Lung microvascular endothelial cell (primary cell): ENCODE results near the gene FGF11. TPM values are rescaled to one million over a fixed set of nuclear protein-coding genes. Genes with fewer than 3 reads are reported as not detected.
"Not testable (repeated sequence)": the region's sequence is repeated elsewhere in the genome, so short reads cannot be mapped to it uniquely, and the experiment has no call there.

Experiments used
- DNase-seq, 2 donors: peaks; one replicate each; pipeline versions ENCODE4 v3.0.0 to v3.0.0-alpha.2; 2010; ENCODE audit warnings: low read depth in 2 of 2
- total RNA-seq: library from RNA; depleted of rRNA; stranded (reverse); fragments of >200 nt; gene quantifications from 2 replicates; pipeline ENCODE4 v1.2.1, GENCODE V29; 2014

The FGF11 gene
- total RNA-seq, 1 donor from 2014 or later: 0.20 TPM

DNA sequence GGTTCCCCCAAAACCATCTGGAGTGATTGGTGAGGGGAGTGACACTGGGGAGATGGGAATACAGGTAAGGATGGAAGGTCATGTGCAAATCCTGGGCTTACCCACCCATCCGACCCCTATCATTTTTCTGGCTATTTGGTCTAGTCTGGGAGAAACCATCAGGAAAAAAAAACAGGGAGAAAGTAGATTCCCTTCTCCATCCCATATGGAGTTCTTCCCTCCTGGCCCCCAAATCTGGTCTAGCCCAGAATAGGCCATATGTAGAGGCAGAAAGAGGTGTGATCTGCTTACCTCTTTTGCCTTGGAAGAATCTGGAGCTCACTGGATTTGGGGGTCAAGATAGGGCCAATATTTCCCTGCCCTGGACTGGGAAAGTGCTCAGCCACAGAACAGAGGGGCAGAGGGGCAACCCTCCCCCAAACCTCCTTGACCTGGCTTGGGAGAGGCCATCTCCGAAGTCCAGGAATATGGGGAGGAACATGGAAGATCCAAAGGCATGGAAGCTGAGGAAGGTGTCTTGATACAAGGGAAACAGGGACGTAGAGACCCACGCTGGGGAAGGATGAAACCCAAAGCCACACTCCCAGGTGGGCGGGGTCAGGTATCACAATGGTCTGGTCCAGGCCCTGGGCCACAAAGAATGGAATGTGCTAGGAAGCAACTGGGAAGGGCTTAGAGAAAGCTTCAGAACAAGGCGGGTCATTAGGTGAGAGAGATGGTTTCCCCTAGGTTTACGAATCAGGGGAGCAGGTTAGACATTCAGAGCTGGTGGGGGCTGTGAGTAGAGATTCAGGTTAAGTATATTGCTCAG lies 21.7 kb downstream of the FGF11 start:
- no peak for DNase-seq

DNA sequence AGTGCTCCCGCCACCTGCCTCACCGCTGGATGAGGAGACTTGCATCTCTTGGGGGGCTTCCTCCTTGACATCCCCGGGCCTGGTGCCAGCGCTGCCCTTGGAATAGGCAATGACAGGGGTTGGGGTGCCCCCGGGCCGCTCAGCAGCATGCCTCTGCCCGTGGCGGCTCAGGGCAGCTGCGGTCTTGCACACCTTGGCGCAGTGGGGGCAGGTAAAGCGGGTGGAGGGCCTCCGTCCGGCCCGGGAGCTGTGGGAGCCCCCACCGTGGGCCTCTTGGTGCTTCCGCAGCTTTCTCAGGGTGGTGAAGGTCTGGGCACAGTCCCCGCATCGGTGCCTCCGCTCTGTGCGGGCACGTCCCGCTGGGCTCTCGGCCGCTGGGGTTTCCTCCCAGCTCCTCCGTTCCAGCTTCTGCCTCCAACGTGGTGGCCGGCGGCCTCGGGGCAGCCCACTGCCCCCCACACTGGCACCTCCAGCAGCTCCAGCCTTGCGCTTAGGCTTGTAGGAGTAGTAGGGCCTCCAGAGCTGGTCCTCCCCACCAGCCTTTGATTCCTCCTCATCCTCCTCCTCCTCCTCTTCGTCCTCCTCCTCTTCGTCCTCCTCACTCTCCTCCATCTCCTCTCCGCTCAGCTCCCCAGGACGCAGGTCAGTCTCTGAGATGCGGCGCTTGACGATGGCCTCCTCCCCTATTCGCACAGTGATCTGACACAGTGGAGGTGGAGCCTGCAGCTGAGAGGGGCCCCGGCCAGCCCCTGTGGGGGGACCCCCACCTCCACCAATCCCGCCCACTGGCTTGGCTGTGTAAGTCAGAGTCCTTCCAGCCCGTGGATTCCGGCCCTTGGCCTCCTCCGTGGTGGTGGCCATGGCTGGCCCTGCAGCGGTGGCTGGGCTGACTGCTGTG lies 23.4 kb downstream of the FGF11 start:
- DNase-seq: no peak

DNA sequence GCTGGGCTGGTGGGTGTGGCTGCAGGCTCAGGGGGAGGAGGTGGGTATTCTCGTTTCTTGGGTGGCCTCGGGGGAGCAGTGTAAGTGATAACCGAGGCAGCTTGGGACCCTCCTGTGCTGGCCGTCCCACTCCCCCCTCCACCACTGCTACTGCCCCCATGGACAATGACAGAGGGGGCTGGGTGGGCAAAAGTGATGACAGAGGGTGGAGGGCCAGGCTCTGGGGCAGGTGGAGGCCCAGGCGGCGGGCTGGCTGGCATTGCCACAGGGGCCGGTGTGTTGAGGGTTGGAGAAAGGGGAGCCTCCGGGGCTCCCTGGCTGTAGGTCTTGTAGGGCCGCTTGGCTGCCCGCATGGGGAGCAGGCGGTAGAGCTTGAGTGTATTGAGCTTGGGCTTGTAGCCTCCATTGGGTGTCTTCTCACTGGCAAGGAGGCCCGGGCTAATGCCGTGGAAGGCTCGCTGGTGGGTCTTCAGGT lies 24.1 kb downstream of the FGF11 start:
- DNase-seq: no peak

DNA sequence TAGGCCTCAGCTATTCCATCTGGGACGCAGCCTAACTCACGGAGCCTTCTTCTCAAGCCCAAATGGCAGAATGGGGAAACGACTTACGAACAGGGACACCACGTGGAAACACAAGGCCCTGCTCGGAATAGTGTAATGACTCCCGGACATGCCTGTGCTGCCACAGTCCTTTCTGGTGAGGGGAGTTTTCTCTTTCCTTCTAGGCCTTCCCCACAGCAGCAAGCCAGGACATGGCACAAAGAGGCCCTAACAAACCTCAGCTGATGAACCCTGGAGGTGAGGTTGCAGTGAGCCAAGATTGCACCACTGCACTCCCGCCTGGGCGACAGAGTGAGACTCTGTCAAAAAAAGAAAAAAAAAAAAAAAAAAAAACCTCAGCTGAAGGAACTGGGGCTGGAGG lies 24.8 kb downstream of the FGF11 start:
- DNase-seq: no peak

DNA sequence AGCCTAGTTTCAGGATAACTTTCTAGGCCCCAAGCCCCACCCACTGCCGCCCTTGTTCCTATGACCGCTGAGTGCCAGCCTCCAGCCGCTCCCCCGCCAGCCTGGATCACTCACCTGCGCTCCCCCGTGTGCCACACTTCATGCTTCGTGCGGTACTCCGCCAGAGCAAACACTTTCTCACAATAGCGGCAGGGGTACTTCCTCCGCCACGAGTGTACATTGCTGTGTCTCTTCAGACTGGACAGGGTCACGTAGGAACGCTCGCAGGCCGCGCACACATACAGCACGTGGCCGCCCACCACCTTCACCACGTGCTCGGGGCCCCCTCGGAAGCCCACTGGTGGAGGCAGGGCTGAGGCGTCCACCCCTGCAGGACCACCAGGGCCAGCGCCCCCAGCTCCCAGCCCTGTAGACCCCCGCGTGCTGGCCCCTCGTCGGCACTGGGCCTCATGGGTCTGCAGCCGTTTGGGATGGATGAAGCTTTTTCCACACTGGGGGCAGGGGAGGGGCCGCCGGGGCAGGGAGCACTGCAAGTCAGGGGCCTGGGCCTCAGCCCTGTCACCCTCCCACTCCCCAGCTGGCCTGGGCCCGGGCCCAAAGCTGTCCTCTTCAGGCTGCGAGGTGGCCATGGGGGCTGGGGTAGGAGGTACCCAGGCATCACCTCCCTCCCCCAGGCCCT lies 26.4 kb downstream of the FGF11 start:
- DNase-seq: no peak

DNA sequence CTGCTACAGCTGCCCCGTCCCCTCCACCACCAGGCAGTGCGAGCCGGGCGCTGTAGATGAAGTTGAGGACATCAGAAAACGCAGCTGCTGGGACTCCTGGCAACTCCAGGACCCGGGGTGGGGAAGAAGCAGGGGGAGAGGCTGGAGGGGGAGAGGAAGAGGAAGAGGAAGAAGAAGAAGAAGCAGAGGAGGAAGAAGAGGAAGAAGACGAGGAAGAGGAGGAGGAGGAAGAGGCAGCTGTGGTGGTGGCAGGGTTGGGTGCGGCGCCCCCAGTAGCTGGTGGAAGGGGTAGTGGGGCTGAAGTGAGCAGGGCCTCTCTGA lies 27.0 kb downstream of the FGF11 start:
- no peak for DNase-seq

DNA sequence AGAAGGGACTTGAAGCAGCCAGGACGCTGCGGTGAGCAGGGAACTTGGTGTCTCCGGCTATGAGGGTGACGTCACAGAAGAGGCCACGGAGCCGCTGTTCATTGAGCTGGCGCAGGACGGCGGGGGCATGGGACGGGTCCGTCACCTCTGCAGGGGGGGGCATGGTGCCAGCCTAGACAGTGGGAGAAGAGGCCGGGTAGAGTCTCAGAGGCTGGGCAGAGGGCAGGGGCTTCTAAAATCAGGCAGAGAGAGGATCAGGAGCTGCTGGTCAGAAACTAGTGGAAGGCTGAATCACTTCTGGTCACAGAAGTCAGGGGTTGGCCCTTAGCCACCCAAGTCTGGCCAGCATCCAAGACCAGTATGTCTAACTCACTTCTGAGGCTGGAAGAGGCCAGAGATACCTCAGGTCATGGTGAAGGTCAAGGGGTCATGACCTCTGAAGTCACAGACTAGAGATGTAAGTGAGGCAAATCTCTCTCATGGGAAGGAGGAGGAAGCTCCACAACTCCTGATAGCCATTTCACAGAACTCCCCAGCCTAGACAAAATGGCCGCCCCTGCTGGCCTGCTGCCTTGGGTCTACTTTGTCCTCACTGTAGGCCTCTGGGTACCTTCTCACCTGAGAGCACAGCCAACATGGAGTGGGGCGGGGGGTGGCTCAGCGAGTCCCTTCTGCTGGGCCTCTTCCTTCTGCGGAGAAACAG lies 27.5 kb downstream of the FGF11 start:
- DNase-seq: peak; percentile 43 to 82

DNA sequence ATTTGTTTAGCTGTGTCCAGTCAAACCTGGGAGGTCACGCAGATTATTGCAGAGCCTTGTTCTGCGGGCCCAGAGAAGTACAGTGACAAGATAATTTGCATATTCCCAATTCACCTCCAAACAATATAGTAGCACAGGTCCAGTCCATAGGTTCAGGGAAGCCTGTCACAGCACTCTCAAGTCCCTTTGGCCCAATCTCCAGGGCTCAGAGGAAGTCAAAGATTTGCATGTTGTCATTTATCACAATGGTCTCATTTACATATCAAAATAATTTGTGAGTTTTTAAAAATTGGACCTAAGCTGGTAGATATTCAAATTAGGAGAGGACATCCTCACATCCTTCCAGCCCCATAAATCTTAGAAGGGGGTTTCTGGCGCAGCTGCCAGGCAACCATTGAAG lies 28.2 kb downstream of the FGF11 start:
- DNase-seq: no peak

DNA sequence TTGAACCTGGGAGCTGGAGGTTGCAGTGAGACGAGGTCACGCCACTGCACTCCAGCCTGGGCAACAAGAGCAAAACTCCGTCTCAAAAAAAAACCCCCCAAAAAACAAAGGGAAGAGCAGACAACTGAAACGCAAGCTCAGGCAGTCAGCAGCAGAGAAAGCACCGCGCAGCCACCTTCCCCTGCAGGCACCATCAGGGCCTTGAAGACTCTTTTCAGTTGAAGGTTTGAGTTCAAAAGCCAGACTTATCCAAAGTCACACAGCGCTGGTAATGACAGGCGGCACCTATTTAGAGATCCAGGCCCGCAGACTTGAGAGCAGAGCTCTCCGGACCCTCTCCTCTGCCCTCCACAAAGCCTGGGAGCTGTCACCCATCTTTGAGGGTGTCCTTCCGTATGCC lies 29.0 kb downstream of the FGF11 start:
- DNase-seq: no peak

DNA sequence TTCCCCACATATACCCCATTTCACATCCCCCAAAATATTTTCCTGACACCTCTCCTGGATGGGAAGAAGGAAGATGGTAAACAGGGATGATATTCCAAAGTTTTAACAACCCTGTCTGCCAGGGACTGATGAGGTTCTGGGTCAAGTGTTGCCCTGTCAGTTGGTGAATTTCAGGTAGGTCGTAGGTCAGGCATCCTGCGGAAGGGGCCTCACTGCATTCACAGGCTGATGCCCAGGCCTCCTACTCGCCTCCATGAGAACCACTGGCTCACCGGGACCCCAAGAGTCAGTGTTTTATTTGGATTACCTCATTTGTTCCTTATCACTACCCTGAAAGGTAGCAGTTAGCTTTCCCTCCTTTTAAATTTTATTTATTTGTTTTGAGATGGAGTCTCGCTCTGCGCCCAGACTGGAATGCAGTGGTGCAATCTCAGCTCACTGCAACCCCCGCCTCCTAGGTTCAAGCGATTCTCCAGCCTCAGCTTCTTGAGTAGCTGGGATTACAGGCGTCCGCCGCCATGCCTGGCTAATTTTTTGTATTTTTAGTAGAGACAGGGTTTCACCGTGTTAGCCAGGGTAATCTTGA lies 29.6 kb downstream of the FGF11 start:
- no peak for DNase-seq

DNA sequence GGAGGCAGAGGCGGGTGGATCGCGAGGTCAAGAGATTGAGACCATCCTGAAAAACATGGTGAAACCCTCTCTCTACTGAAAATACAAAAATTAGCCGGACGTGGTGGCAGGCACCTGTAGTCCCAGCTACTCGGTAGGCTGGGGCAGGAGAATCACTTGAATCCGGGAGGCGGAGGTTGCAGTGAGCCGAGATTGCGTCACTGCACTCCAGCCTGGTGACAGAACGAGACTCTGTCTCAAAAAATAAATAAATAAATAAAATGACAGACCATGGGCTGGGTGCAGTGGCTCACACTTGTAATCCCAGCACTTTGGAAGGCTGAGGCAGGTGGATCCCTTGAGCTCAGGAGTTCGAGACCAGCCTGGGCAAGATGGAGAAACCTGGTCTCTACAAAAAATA lies 30.5 kb downstream of the FGF11 start:
- DNase-seq: not testable (repeated sequence)

DNA sequence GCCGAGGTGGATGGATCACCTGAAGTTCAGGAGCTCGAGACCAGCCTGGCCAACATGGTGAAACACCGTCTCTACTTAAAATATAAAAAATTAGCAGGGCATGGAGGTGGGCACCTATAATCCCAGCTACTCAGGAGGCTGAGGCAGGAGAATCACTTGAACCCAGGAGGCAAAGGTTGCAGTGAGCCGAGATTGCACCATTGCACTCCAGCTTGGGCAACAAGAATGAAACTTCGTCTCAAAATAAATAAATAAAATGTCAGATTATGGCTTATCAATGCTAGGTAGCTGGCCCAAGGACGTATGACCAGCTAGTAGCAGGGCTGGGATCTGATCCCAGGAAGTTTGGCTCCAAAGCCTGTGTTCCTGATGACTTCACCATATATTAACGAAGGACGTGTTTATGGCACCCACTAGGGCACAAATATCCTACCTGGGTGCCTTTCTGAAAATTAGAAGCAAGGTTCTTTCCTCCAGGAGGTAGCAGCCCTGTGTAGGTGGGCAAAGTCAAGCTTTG lies 31.2 kb downstream of the FGF11 start:
- DNase-seq: not testable (repeated sequence)

DNA sequence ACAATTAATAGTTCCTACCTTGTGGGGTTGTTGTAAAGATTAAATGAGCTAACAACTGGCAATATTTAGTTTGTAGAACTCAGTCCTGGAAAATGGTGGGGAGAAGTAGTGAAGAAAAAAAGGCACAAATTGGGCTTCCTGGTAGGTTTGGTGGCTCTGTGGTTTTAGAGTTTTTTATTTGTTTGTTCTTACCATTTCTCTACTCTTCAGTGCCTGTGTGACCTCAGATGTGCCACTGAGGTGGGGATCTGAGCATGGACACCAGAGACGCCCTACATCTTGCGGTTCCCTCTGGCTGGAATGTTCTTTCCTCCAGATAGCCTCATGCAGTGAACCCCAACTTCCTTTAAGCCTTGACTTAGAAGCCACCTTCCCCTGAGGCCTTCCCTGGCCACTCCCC lies 32.4 kb downstream of the FGF11 start:
- no peak for DNase-seq

DNA sequence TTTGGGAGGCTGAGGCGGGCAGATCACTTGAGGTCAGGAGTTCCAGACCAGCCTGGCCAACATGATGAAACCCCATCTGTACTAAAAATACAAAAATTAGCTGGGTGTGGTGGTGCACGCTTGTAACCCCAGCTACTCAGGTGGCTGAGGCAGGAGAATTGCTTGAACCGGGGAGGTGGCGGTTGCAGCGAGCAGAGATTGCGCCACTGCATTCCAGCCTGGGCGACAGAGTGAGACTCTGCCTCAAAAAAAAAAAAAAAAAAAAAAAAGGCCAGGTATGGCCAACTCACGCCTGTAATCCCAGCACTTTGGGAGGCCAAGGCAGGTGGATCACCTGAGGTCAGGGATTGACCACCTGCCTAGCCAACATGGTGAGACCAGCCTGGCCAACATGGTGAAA lies 35.5 kb downstream of the FGF11 start:
- DNase-seq: not testable (repeated sequence)

DNA sequence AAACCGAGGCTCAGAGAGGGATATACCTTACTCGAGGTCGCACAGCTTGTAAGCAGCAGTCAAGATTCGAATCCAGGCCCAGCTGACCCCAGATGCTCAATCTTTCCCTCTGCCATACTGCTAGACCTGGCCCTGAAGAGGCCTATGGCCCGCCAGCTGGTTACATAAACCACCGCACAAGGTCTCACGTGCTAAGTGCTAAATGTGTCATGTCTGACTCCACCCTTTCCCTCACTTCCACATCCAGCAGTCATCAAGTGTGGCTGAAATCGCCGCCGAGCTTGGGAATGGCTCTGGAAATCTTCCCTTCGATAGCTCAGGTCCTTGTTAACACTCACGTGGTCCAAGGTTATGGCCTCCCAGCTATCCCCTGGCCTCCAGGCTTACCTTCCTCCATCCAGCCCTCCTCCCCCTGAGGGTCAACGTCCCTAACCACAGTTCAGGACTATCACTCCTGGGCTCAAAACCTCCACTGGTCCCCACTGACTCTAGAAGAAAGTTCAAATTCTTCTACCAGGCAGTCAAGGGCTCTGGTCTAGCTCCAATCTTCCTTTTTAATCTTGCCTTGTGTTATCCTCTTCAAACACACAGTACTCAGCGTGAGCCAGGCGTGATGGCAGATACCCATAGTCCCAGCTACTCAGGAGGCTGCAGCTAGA lies 36.6 kb downstream of the FGF11 start:
- peak; percentile 49 to 78 for DNase-seq

DNA sequence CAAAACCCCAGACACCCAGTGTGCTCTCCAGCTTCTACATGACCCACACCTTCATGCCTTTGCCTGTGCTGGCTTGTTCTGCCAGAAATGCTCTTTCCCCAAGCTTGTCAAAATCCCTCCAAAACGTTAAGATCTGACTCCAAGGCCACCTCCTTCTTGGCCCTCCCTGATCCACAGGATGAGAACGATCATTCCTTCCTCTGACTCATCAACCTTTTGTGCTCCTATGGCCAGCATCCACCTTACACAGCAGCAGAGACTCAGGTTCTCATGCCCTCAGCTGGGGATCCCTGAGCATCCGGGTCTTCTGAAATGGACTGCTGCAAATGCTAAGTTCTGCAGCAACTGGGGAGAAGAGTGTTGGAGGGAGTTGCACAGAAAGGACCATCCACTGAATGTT lies 37.2 kb downstream of the FGF11 start:
- peak in 1 of 2 donors; percentile 78 for DNase-seq

DNA sequence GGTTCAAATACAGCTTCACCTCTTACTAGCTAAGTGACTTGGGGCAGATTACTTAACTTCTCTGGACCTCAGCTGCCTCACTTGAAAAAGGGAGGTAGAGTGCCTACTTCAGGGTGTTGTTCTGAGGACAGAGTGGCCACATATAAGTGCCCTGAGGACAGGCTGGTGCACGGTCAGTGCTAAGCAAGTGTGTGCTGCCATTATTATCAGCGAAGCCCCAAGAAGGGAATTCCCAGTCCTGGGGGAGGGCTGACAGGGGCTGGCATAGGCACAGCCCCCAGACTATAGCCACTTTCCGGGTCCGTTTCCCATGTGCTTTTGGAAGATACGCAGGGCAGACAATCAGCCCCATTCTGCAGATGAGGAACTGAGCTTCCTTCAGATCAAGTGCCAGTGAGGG lies 37.6 kb downstream of the FGF11 start:
- no peak for DNase-seq

DNA sequence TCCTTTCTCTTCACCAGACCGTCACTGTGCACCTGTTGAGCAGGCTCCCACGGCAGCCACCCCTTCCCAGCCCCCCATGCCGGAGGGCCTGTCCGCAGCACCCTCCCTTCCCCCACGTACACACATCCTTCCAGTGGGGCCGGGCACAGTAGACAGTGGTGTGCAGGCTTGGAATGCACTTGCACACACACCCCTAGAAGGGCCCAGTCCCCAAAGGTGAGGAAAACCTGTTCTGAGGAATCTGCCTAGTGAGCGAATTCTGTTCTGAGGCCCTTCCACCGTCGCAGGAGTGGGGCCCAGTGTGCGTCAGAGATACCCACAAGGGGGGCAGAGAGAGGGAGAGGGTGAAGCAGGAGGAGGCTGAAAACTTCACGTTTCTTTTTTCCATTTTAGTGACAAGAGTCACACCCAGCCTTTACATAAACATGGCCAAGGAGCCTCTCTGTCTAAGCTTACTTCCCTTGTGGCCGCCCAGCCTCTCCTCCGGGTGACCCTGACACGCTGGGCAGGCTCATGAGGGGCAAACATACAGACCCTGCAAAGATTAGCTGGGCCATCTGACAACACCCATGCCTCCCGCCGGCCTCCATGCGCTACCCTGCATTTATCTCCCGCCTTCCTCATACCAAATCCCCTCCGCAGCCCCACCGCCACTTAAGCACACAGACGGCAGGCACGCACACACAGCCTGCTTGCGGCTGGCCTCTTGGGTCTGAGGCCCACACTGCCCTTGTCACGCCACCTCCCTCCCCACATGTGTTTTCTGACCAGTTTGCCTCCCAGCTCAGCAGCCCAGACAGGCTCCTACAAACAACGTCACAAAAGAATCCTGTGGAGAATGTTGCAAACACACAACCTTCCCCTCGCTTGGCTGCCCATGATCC lies 38.3 kb downstream of the FGF11 start:
- DNase-seq: peak; percentile 30 to 72
